Activated CD8-positive, alpha-beta memory T cell treated with anti-CD3 and anti-CD28 coated beads, Interleukin-2, amount 50 U/mL, for 24 hours (primary cell): Measurements from ENCODE around the gene STAC3.

ENCODE experiments used
- DNase-seq: peaks from one replicate; pipeline ENCODE4 v3.0.0-alpha.2; 2020; ENCODE audit errors: extremely low read depth

STAC3 gene

DNA sequence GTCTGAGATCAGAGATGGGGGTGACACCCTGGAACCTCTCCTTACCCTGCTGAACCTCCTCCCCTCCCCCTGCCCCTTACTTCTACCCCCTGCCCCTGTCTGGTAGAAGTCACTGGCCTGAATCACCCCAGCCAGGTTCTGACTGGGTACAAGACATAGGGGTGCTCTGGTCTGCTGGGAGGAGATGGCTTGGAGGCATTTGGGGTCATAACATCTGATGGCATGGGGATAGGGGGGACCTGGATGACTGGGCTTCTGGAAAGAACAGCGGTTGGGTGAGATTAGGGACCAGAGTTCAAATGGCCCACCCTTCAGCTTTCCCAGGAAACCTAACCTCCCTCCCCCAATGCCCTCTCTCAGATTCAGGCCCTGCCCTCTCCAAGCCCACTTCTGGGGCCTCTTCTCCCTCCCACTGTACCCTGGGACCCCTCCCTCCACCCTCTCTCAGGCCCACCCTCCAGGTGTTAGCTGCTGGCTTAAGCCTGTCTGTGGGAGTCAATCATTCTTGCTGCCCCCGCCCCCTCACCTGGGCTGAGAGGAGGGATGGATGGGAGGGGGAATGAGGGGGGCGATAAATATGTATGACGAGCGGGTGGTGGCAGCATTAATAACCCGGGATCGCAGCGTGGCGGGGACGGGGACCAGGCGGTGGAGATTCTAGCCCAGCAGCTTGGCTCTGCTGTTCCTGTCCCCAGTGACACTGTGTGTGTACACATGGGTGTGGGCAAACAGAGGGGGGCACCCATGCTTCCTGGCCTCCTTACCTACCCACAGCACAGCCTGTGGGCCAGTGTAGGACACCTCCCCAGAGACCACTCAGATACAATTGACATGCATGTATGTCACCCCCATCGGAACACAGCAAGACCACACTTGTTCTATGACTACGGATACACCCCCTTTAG is 28.4 kb downstream of the STAC3 start:
- no peak for DNase-seq

DNA sequence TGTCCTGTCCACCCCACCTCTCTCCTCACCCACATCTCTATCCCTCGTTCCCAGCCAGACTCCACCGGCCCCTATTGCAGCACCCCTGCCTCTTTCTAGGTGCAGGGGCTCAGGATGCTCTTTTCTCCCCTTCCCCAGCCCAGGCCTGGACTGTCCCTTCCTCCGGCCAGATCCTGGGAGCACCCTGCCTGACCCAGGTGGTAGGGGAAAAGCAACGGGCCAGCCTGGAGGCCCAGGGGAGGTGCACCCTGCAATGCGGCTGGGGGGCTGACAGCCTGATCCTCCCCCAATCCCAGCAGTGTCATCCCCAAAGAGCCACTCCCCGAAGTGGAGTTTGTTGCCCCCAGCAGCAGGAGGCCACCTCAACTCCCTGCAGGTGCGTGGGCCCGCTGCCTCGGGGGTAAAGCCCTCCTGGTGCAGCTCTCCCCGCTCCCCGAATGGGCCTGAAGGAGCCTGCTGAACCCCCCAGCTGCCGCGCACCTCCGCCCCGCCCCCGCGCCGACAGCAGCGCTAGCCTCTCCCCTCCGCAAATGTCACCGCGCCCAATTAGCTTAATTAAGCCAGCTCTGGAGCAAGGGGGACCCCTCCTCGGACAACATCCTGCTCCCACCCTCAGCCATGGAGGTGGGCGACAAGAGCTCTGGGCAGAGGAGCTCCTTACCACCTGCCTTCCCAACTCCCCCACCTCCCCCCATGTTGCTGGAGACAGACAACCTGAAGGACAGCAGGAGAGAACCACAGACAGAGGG is 29.6 kb downstream of the STAC3 start:
- DNase-seq: no peak

DNA sequence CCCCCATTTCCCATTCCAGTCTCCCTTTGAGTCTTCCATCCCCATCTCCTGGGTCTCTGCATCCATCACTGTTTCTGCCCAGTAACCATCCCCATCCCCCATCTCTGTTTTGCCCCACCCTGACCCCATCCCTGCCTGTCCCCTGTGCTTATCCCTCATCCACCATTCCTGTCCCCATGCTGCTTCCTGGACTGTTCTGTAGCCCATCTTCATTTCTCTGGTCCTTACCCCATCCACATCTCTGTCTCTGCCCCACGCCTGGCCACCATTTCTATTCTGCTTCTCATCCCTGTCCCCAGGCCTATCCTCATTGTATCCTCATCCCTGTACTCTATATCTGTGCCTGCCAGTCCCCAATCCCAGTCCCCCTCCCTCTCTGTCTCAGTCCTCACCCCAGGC is 30.2 kb downstream of the STAC3 start:
- DNase-seq: no peak

DNA sequence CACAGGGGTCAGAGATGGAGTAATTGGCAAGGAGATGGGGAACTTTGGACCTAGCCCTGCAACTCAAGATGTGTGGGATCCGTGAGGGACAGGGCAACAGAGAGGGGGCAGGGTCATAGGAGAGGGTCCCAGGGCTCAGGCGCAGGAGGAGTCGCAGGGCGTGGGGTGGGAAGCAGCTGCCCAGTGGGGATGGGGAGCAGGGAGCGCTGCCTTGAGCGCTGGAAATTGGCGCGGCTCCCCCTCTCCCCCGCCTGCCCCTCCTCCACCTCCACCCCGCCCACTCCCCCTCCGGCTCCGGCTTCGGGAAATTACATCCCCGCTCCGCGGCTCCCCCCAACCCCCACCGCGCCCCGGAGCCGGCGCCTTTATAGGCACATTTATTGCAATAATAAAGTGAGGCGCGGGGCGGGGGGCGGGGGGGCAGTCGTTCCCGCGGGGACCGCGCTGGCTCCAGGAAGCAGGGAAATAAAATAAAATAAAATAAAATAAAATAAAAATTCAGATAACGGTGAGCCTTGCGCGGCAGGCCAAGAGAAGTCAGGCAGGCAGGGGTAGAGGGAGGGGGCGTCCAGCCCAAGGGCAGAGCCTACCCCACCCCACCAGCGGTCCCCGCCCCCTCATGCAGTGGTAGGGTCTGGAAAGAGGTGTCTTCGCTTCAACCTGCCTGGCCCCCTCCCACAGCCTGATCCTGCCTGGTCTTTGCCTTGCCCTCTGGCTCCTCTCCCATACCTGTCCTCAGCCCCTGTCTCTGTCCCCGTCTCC is 30.8 kb downstream of the STAC3 start:
- DNase-seq: no peak

- no peak for DNase-seq
Measured at GRCh38 chr12:57219205-57219992, 31.6 kb downstream of the STAC3 start.

DNA sequence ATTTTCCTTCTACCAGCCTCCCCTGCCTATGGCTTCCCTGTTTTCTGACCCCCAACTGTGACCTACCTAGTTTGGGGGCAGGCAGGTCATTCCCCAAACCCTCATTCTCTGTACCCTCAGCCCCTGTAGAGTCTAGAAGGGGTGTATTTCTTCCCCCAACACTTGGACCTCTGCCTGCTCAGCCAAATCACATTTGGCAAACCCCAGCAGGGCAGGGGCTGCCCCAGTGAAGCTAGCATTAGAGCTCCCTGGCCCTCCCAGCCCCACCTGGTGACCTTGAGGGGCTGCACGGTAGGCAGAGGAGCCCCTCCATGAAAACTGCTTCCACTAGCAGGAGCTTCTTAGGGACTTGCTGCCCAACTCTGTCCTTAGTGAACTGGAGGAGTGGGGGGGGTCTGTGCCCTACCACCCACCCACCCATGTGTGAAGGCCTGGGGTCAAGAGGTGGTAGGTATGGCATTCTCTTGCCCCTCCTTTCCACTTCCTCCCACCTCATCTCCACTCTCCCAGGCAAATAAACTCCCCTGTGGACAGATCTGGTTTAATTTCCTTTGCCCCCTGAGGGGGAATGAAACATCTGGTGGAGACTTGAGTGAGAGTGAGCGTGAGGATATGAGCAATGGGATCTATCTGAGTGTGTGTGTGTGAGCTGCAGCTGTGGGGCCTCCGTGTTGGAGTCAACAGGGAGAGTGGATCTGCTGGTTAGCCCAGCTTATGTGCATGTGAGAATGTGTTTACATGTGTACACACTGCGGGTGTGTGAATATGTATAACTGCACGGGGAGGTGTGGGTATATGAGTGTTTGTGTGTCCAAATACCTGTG is 32.7 kb downstream of the STAC3 start:
- DNase-seq: no peak

DNA sequence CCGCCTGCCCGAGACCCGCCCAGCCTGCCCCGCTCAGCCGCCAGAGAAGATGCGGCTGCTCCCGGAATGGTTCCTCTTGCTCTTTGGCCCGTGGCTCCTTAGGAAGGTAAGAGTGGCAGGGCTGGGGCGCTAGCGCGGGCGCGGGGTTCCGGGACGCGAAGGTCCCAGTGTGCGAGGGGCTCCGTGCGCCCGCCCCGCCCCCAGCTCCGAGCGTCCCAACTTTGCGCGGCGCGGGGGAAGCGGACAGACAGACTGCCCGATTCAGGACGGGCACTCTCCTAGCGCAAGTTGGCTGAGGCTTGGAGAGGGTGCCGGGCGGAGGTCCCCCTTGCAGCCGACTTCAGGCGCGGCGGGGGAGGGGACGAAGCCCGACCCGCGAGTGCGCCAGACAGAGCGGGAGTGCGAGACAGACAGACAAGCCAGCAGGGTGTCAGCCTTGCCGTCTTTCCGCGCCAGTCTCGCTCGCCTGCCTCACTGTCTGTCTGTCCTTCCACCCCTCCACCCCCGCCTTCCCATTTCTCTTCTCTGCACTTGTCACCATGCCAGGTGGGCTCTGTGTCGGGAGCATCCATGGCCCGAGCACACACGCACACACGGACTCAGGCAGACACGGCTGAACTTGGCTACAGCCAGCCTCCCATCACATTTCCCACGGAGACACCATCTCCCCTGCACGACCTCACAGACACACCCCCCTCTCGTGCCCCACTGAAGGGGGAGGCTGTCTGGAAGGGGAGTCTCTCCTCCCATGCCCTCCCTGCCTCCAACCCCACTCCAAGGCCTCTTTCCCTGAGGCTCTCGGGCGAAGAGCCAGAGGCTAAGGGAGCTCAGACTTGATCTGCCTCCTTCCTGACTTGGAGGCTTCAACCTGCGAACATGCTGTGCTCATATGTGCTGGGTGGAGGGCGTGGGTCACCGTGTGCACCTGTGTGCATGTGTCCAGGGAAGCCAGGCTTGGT is 33.8 kb downstream of the STAC3 start:
- no peak for DNase-seq

DNA sequence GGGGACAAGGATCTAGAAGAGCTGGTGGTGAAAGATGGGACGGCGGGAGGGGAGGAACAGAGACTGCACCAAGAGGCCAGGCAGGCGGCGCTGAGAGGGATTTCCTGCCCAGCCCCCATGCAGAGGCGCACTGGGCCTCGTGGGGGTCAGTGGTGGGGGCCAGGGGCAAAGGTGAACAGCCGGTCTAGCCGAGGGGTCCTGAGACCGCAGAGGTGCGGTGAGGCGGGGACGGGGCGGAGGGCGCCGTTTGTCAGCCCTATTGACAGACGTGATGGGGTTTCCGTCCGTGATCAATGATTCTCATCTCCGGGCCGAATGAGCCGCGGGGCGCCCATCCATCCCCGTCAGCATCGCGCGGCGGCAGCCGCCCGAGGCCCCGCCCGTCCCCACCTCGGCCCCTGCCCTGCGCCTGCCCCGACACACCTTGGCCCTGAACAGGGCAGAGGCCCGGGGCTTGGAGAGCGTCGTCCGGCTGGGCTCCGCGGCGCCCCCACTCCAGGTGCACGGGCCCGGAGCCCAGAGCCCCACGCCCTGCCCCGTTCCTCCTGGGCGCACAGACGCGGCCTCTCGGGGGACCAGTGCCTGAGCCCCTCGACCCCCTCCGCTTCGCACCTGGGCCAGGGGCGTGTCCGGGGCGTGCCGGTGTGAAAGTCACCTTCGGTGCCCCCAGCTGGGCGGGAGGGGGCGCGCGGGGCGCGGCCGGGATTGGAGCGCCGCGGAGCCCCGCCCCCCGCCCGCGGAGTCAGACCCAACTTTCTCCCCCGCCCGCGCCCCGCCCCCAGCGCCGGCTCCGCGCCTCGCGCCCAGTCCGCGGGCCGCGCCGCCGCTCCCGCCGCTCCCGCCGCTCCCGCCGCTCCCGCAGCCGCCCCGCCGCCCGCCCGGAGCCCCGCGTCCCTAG is 34.7 kb downstream of the STAC3 start, which contains the start of gene NXPH4:
TSS of gene NXPH4 (plus strand) at position 781 of the 898 bp plus-strand sequence. CDS start 176 bp downstream, outside the sequence.
- DNase-seq: no peak

DNA sequence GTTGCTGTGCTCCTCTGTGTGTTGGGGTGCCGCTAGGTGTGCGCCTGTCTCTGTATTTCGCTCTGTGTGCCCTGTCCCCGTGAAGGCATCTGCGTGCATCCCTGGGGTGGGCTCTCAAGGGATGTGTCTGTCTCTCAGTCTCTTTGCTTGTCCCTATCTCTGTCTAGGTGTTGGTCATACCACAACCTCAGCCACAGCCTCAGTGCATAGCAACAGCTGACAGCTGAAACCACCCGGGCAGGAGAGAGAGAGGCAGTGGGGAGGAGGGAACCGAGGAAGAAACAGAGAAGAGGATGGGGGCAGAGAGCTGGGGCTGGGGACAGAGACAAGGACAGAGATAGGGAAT is 35.3 kb downstream of the STAC3 start:
- DNase-seq: no peak

DNA sequence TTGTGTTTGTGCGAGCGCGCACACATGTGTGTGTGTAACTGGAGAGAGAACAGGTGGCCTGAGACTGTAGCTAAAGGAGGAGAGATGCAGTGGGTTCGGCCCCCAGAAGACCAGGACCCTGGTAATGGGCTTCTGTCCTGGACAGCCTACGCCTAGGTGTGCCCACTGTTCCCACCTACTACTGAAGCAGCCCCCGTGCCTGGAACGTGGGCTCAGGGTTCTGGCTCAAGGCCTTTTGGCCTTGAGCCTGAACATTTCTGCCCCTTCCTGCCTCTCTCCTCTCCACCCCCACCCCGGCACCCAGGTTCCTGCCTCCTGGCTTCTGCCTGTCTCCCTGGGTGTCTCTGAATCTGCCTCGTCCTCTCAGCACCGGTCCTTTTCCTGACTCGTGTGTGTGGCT is 35.9 kb downstream of the STAC3 start:
- no peak for DNase-seq

GRCh38 chr12:57214398-57214781 is 36.6 kb downstream of the STAC3 start:
- no peak for DNase-seq

DNA sequence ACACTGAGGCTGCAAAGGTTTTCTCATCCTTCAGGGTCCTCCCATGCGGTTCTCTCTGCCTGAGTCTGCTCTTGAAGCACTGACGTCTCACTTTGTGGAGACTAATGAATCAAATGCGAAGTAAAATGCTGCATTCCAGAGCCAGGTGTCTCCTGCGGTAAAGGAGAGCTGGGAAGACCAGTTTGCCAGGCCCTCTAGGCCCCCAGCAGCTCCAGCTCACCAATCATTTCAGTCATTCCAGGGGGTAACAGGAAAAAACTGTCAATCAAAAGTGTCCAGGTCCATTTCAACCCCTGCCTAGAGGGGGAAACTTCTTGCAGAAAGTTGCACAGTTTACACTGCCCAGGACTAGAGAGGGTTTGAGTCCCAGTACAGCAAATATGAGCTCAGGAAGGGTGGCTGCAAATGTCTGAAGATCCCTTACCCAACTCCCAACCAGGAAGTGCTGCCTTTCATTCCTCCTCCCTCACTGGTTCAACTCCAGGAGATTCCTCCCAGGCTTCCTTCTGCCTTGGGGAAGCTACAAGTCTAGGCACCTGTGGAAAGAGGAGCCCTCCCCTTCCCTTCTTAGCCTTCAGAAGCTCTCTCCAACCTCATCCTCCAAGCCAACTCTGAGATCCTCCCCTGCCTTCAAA is 37.1 kb downstream of the STAC3 start:
- DNase-seq: no peak

DNA sequence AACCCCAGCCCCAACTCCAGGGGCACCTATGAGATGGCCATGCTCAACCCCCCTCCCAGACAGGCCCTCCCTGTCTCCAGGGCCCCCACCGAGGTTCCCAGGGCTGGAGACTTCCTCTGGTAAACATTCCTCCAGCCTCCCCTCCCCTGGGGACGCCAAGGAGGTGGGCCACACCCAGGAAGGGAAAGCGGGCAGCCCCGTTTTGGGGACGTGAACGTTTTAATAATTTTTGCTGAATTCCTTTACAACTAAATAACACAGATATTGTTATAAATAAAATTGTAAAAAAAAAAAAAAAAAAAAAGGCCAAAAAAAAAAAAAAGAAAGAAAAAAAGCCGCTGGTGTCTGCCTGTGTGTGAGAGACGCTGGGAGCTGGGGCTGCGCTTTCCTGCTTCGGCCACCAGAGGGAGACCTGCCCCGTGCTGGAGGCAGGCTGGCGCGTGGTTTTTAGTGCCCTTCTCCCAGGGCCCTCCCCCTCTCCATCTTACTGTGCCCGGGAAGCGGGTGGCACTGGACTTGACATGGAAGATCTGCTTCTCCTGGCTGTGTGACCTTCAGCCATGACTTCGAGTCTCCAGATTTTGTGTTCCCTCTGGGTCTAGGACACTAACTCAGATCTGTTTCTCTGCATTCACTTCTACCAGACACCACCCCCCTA is 37.8 kb downstream of the STAC3 start:
- DNase-seq: peak; percentile 58

- no peak for DNase-seq
Measured at GRCh38 chr12:57212701-57213057, 38.3 kb downstream of the STAC3 start.

DNA sequence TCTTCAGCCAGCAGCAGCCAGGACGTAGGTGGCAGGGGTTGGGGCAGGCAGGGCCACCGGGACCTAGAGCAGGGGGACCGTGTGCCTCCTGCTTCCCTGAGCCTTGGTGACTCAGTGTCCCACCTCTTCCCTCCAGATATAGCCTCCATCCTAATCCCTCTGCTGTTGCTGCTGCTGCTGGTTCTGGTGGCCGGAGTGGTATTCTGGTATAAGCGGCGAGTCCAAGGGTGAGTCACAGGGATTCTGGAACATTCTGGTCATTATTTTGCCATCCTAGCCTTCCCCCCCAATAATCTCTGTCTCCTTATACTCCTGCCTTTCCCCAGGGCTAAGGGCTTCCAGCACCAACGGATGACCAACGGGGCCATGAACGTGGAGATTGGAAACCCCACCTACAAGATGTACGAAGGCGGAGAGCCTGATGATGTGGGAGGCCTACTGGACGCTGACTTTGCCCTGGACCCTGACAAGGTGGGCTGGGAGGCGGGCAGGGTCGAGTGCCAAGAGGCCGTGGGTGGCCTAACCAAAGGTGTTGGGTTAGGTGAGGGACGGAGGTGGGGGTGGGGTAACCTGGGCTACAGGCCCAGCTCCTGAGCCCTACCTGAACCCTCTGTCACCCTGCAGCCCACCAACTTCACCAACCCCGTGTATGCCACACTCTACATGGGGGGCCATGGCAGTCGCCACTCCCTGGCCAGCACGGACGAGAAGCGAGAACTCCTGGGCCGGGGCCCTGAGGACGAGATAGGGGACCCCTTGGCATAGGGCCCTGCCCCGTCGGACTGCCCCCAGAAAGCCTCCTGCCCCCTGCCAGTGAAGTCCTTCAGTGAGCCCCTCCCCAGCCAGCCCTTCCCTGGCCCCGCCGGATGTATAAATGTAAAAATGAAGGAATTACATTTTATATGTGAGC is 38.9 kb downstream of the STAC3 start:
- no peak for DNase-seq

- DNase-seq: no peak
Measured at GRCh38 chr12:57210926-57211692, 39.9 kb downstream of the STAC3 start.
